Measurements from ENCODE around the gene POLR1H. TPM values are rescaled to one million over a fixed set of nuclear protein-coding genes. Genes with fewer than 3 reads are reported as not detected.

The POLR1H gene
- total RNA-seq, result 10 to 100 TPM; 36.5 to 39.4 TPM
- polyA plus RNA-seq (2013, experiment 1 of 2), result 41.9 TPM
- polyA plus RNA-seq (2013, experiment 2 of 2), result 41.1 TPM
- 16.4 to 63.4 (median 33.6) reads per million in 172 experiments for total RNA-seq

- DNase-seq, result peak; percentile 72 to 96 (median 84)
- Histone ChIP-seq H3K4me1 (ENCODE audit: insufficient read depth, low read length) (peaks cover 29% of the 10 kb centered on the region), H3K9me3 (ENCODE audit: control insufficient read depth in 1 of 2, insufficient read depth in 1 of 2, low read length in 2 of 2) (no peaks in the 10 kb centered on the region), H3K4me3 (ENCODE audit: low read length) (peak within 1 kb of the TSS; percentile 89), H3K36me3 (ENCODE audit: insufficient read depth, low read length) (peaks cover 36% of the 10 kb centered on the region), H3K27me3 (ENCODE audit: control insufficient read depth in 1 of 2, insufficient read depth in 2 of 2, low read length in 2 of 2) (no peaks in the 10 kb centered on the region), H3K27ac (ENCODE audit: low read depth in 1 of 2, low read length in 2 of 2) (peak within 1 kb of the TSS; percentile 89 to 94)
- peak within 1 kb of the TSS; percentile 97 for H3K27ac Mint-ChIP-seq
- ChIA-PET CTCF (interaction anchor here (0.5 to 3.2 kb wide), 4 partner anchors 42 to 117 kb away, joined by 3 to 7 read pairs (median 4); no protein-coding TSS in a partner anchor), POLR2A (interaction anchor here (0.7 to 3.3 kb wide), 22 partner anchors 10 to 1911 kb away, joined by 3 to 13 read pairs (median 4); partner anchors contain the start of genes ABCF1, RNF39, TRIM26 and TRIM39)
- ATAC-seq (ENCODE audit: poor library complexity), result peak; percentile 86
- no peaks in the 10 kb centered on the region for H3K9me3 Mint-ChIP-seq
- H3K36me3 Mint-ChIP-seq (ENCODE audit: low read depth), result peaks cover 72% of the 10 kb centered on the region
- TF ChIP-seq CTCF (IDR thresholded peaks at IDR 0.05), result no peak
- H3K4me1 Mint-ChIP-seq (ENCODE audit: low read depth), result peaks cover 46% of the 10 kb centered on the region
- H3K27me3 Mint-ChIP-seq, result no peaks in the 10 kb centered on the region
- intact Hi-C loops (cut with DNase I, micrococcal nuclease), result loop anchor here (5.0 to 10.0 kb wide), 4 partner anchors 116 to 1894 kb away; partner anchors contain the start of genes HLA-A (in 2 of the 2), NELFE (in 1 of the 2), SKIC2 (in 1 of the 2) and TRIM39 (in 1 of the 2)
- H3K4me3 Mint-ChIP-seq, result peak within 1 kb of the TSS; percentile 95
Measured at GRCh38 chr6:30061092-30061857, at the start of gene POLR1H. POLR1H (plus strand) TSS chr6:30061265; CDS start chr6:30061525, 260 bp downstream.

GRCh38 chr6:30013291-30013922, 47.7 kb upstream of the POLR1H start:
- Mint-ChIP-seq H3K36me3 (ENCODE audit: low read depth) (peaks cover 30% of the 10 kb centered on the region), H3K27ac (no peak overlapping the region), H3K9me3 (no peaks in the 10 kb centered on the region), H3K4me3 (no peak overlapping the region), H3K4me1 (ENCODE audit: low read depth) (no peaks in the 10 kb centered on the region), H3K27me3 (peaks cover 30% of the 10 kb centered on the region)
- Histone ChIP-seq H3K4me3 (ENCODE audit: low read length) (no peak overlapping the region), H3K27me3 (ENCODE audit: control insufficient read depth in 1 of 2, insufficient read depth in 2 of 2, low read length in 2 of 2) (peaks cover 11 to 16% of the 10 kb centered on the region in 2 experiments), H3K36me3 (ENCODE audit: insufficient read depth, low read length) (peaks cover 3% of the 10 kb centered on the region), H3K9me3 (ENCODE audit: control insufficient read depth in 1 of 2, insufficient read depth in 1 of 2, low read length in 2 of 2) (peaks cover 0 to 2% of the 10 kb centered on the region in 2 experiments), H3K27ac (ENCODE audit: low read depth in 1 of 2, low read length in 2 of 2) (no peak overlapping the region), H3K4me1 (ENCODE audit: insufficient read depth, low read length) (no peaks in the 10 kb centered on the region)
- ChIA-PET POLR2A (no interaction called here), CTCF (interaction anchor here (0.8 to 4.0 kb wide), 8 partner anchors 24 to 275 kb away, joined by 3 to 35 read pairs (median 4); no protein-coding TSS in a partner anchor)
- DNase-seq (peak in 9 of 14 experiments; percentile 3 to 71 (median 46)), ATAC-seq (ENCODE audit: poor library complexity) (peak; percentile 56)
- intact Hi-C loops (cut with DNase I, micrococcal nuclease), result loop anchor here (1.0 to 10.0 kb wide), 4 partner anchors 95 to 311 kb away; no protein-coding TSS in a partner anchor
- peak; percentile 77 for TF ChIP-seq CTCF (IDR thresholded peaks at IDR 0.05)

- CTCF ChIA-PET, result no interaction called here
- Histone ChIP-seq H3K27ac (ENCODE audit: low read depth in 1 of 2, low read length in 2 of 2) (no peak overlapping the region), H3K27me3 (ENCODE audit: control insufficient read depth in 1 of 2, insufficient read depth in 2 of 2, low read length in 2 of 2) (no peaks in the 10 kb centered on the region), H3K9me3 (ENCODE audit: control insufficient read depth in 1 of 2, insufficient read depth in 1 of 2, low read length in 2 of 2) (no peaks in the 10 kb centered on the region), H3K36me3 (ENCODE audit: insufficient read depth, low read length) (peaks cover 3% of the 10 kb centered on the region), H3K4me3 (ENCODE audit: low read length) (no peak overlapping the region), H3K4me1 (ENCODE audit: insufficient read depth, low read length) (no peaks in the 10 kb centered on the region)
- POLR2A ChIA-PET, result no interaction called here
- H3K27ac Mint-ChIP-seq, result no peak overlapping the region
- no peaks in the 10 kb centered on the region for H3K27me3 Mint-ChIP-seq
- TF ChIP-seq CTCF (IDR thresholded peaks at IDR 0.05), result no peak
- intact Hi-C loops (cut with DNase I, micrococcal nuclease), result loop anchor here in 1 of 2 experiments (10.0 kb wide), 1 partner anchor 315 kb away; no protein-coding TSS in a partner anchor
- ATAC-seq (ENCODE audit: poor library complexity) (no peak), DNase-seq (no peak)
- no peaks in the 10 kb centered on the region for H3K4me1 Mint-ChIP-seq (ENCODE audit: low read depth)
- H3K4me3 Mint-ChIP-seq, result no peak overlapping the region
- peaks cover 39% of the 10 kb centered on the region for H3K36me3 Mint-ChIP-seq (ENCODE audit: low read depth)
- H3K9me3 Mint-ChIP-seq, result no peaks in the 10 kb centered on the region
Measured at GRCh38 chr6:30019819-30020218, 41.2 kb upstream of the POLR1H start.
